HepG2 (cell line): ENCODE data around the gene KCNMB2. TPM values are rescaled to one million over a fixed set of nuclear protein-coding genes. Genes with fewer than 3 reads are reported as not detected.

ENCODE experiments used
- ATAC-seq: fragments of 200-7000 bp; cut with Tn5 transposase; 3 replicates; pipeline ENCODE4 v1.9.1; 2020; ENCODE audit warnings: mild to moderate bottlenecking, moderate library complexity
- BruUV-seq: library from RNA; stranded (reverse); fragments of 400-500 nt; replicated peaks from 2 replicates; lab custom pipeline; 2021; lab: Mats Ljungman, UMichigan
- CTCF ChIA-PET: fragments of 300-600 bp; formaldehyde crosslinking; extraction: SDS; loops from one replicate; lab custom pipeline; 2021; ENCODE audit warnings: low total read pairs, inconsistent platforms, low intra/inter-chr PET ratio; lab: Yijun Ruan, JAX
- POLR2A ChIA-PET: fragments of 350-600 bp; sonication (Branson Sonifier 250); formaldehyde crosslinking; loops from one replicate; lab custom pipeline; 2020; ENCODE audit warnings: antibody characterized with exemption, inconsistent platforms; lab: Yijun Ruan, JAX
- DNase-seq: peaks from one replicate; pipeline ENCODE4 v3.0.0-alpha.2; 2015; ENCODE audit warnings: low spot score
- FAIRE-seq: peaks from 3 replicates; lab custom pipeline; 2011; peaks lifted over from hg19 to GRCh38; lab: Jason Lieb, UNC
- H2AFZ ChIP-seq: one replicate; pipeline ENCODE4 v1.6.1; 2011; ENCODE audit warnings: low read length, inconsistent platforms
- H3K27ac ChIP-seq: fragments of 300-600 bp; 3 replicates; pipeline ENCODE4 v1.8.0; 2011; ENCODE audit warnings: mixed run types, mild to moderate bottlenecking, mixed read lengths, low read length, inconsistent platforms; ENCODE audit not compliant: insufficient read depth; ENCODE audit errors: extremely low read length
- H3K27me3 ChIP-seq, 2 experiments: fragments of 200-600 bp in 1 of 2; 2 replicates in 1 of 2; 3 replicates in 1 of 2; pipeline versions ENCODE4 v1.6.0 to v1.8.0; 2011; ENCODE audit warnings: low read length in 2 of 2, mild to moderate bottlenecking in 2 of 2, moderate library complexity in 2 of 2, inconsistent platforms in 1 of 2; ENCODE audit not compliant: insufficient read depth in 2 of 2, control insufficient read depth in 1 of 2
- H3K36me3 ChIP-seq, 2 experiments: fragments of 200-600 bp in 1 of 2; replicated peaks in 1 of 2; 2 replicates in 1 of 2; 3 replicates in 1 of 2; pipeline versions ENCODE4 v1.5.1 to v1.8.0; 2011; ENCODE audit warnings: low read length in 2 of 2, inconsistent platforms in 1 of 2; ENCODE audit not compliant: insufficient read depth in 2 of 2, control insufficient read depth in 1 of 2
- H3K4me1 ChIP-seq: 2 replicates; pipeline ENCODE4 v1.5.1; 2012; ENCODE audit warnings: low read length, inconsistent platforms; ENCODE audit not compliant: insufficient read depth
- H3K4me2 ChIP-seq: 2 replicates; pipeline ENCODE4 v1.6.0; 2011; ENCODE audit warnings: low read depth, low read length, inconsistent platforms
- H3K4me3 ChIP-seq, 3 experiments: fragments of 200-600 bp in 1 of 3; sonication (generic), shearing (Covaris generic) in 1 of 3; replicated peaks in 1 of 3; 2 replicates each; pipeline ENCODE4 v1.5.1; 2011 to 2016; ENCODE audit warnings: low read length in 3 of 3, inconsistent platforms in 2 of 3, low read depth in 2 of 3, mild to moderate bottlenecking in 2 of 3, control low read depth in 1 of 3, mixed read lengths in 1 of 3; ENCODE audit not compliant: insufficient read depth in 1 of 3
- H3K79me2 ChIP-seq: one replicate; pipeline ENCODE4 v1.6.1; 2011; ENCODE audit warnings: low read length, inconsistent platforms; ENCODE audit not compliant: insufficient read depth
- H3K9ac ChIP-seq: 2 replicates; pipeline ENCODE4 v1.6.0; 2011; ENCODE audit warnings: mild to moderate bottlenecking, low read depth, low read length, inconsistent platforms; ENCODE audit not compliant: insufficient read depth
- H3K9me3 ChIP-seq: 2 replicates; pipeline ENCODE4 v1.5.1; 2012; ENCODE audit warnings: mild to moderate bottlenecking, low read length
- H4K20me1 ChIP-seq: 2 replicates; pipeline ENCODE4 v1.6.0; 2011; ENCODE audit warnings: inconsistent platforms, mild to moderate bottlenecking, low read length, moderate library complexity; ENCODE audit not compliant: insufficient read depth
- DNMT1 ChIP-seq: sonication (generic); formaldehyde crosslinking; IDR thresholded peaks from 2 replicates; pipeline ENCODE4 v1.5.1; 2020; ENCODE audit warnings: mild to moderate bottlenecking, missing genetic modification reagents
- FOXA3 ChIP-seq: IDR thresholded peaks from 2 replicates; pipeline ENCODE4 v1.6.1; 2016; ENCODE audit warnings: missing genetic modification reagents, missing compliant biosample characterization
- NCOA5 ChIP-seq: sonication (generic); formaldehyde crosslinking; IDR thresholded peaks from 2 replicates; pipeline ENCODE4 v1.4.0; 2020; ENCODE audit warnings: missing genetic modification reagents
- SIX1 ChIP-seq: sonication (generic); formaldehyde crosslinking; IDR thresholded peaks from 2 replicates; pipeline ENCODE4 v1.4.0; 2020; ENCODE audit warnings: missing genetic modification reagents, borderline replicate concordance
- SP5 ChIP-seq: IDR thresholded peaks from 2 replicates; pipeline ENCODE4 v1.6.1; 2016; ENCODE audit warnings: low read depth, borderline replicate concordance
- THAP11 ChIP-seq: IDR thresholded peaks from 2 replicates; pipeline ENCODE4 v1.6.1; 2016; ENCODE audit warnings: missing biosample characterization, missing genetic modification reagents
- ZNF230 ChIP-seq: sonication (generic); formaldehyde crosslinking; IDR thresholded peaks from 2 replicates; pipeline ENCODE4 v1.4.0; 2020; ENCODE audit warnings: mild to moderate bottlenecking, missing genetic modification reagents
- ZNF282 ChIP-seq: fragments of 450-650 bp; IDR thresholded peaks from 2 replicates; pipeline ENCODE4 v1.6.1; 2018; ENCODE audit not compliant: partially characterized antibody
- WGBS: methylation state at CpG from one replicate; pipeline ENCODE4 v1.1.6; 2017; ENCODE audit warnings: low lambda C conversion rate; 5-methylcytosine and 5-hydroxymethylcytosine counted together
- in situ Hi-C: cut with HindIII; loops from 2 replicates; pipeline ENCODE4 v1.10.0; 2017; ENCODE audit warnings: low pct_unique_long_range_greater_than_20kb; ENCODE audit not compliant: extremely low pct_ligation_motif_present
- intact Hi-C: fragments of 100-400 bp; cut with micrococcal nuclease; formaldehyde crosslinking; loops from one replicate; pipeline ENCODE4 v1.10.0; 2022; ENCODE audit not compliant: unreplicated experiment
- polyA plus RNA-seq, 8 experiments: library from polyadenylated mRNA; depleted of rRNA in 3 of 8; stranded (reverse) in 7 of 8; unstranded in 1 of 8; fragments of >200 nt; fragmentation: Illumina TruSeq in 4 of 8; extraction: Trizol in 4 of 8; gene quantifications; 2 replicates each; pipeline versions ENCODE4 v1.2.1 to v1.2.3, GENCODE V29; 2011 to 2016; ENCODE audit warnings: low read depth in 4 of 8, missing spikeins in 1 of 8, mixed read lengths in 1 of 8; ENCODE audit not compliant: insufficient read depth in 1 of 8
- total RNA-seq, 5 experiments: library from RNA; depleted of rRNA; stranded (reverse); fragments of >200 nt; fragmentation: Illumina TruSeq; extraction: Trizol; gene quantifications; 2 replicates each; pipeline ENCODE4 v1.2.3, GENCODE V29; 2016; ENCODE audit warnings: low read depth in 1 of 5
- TF ChIP-seq, protein P1 (sequence below): sonication (generic); formaldehyde crosslinking; IDR thresholded peaks from 2 replicates; pipeline ENCODE4 v1.4.0; 2020; ENCODE audit warnings: mild to moderate bottlenecking, missing genetic modification reagents
- TF ChIP-seq, protein P2 (sequence below): sonication (generic); formaldehyde crosslinking; IDR thresholded peaks from 2 replicates; pipeline ENCODE4 v1.4.0; 2020; ENCODE audit warnings: mild to moderate bottlenecking, missing genetic modification reagents
- TF ChIP-seq, protein P3 (sequence below): sonication (generic); formaldehyde crosslinking; IDR thresholded peaks from 2 replicates; pipeline ENCODE4 v1.9.0; 2022; ENCODE audit warnings: low read depth, missing genetic modification reagents
- TF ChIP-seq, protein P4 (sequence below): sonication (generic); formaldehyde crosslinking; IDR thresholded peaks from 2 replicates; pipeline ENCODE4 v1.4.0; 2020; ENCODE audit warnings: mild to moderate bottlenecking, low read depth, missing genetic modification reagents
- TF ChIP-seq, protein P5 (sequence below): sonication (generic); formaldehyde crosslinking; IDR thresholded peaks from 2 replicates; pipeline ENCODE4 v1.4.0; 2020; ENCODE audit warnings: missing genetic modification reagents

Gene KCNMB2
- total and polyA plus RNA-seq, 2 of the 13 experiments (the other 11 are each of a cell fraction or from before 2014, with no cell fraction given) = not detected

DNA sequence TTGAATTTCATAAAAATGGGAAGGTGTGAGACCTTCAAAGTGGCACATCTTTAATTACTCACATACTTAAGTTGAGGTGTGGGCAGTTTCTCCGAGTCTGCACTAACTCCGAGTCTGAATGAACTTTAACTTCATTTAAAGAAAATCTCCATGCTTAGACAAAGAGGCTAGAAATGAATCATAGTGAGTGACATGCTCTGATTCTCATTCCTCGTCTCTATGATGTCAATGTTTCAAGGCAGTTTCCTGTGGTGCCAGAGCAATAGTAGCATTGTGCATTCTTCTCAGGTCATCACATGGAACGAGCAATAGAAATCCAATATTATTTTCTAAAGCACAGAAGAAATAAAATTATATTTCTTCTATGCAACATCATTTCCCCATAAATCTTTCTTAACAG, 224.8 kb downstream of the KCNMB2 start:
- intact Hi-C loops (loop anchor here (10.0 kb wide), 1 partner anchor 326 kb away; no protein-coding TSS in a partner anchor), in situ Hi-C loops (no loop called here)
- ChIA-PET CTCF (no interaction called here), POLR2A (no interaction called here)
- Histone ChIP-seq H3K36me3 (no peaks in the 10 kb centered on the region), H3K9ac (no peak overlapping the region), H2AFZ (no peak overlapping the region), H3K79me2 (no peaks in the 10 kb centered on the region), H3K4me2 (no peak overlapping the region), H3K4me1 (no peaks in the 10 kb centered on the region), H3K27ac (no peak overlapping the region), H3K4me3 (no peak overlapping the region), H3K27me3 (no peaks in the 10 kb centered on the region), H3K9me3 (no peaks in the 10 kb centered on the region), H4K20me1 (no peaks in the 10 kb centered on the region)
- WGBS = 0% methylated on average over 4 of the region's 4 CpGs
- DNase-seq = no peak
- BruUV-seq = no TSS peak
- FAIRE-seq = no peak
- ATAC-seq = no peak
- TF ChIP-seq DNMT1 (no peak), THAP11 (CRISPR knock-in tag) (no peak), NCOA5 (no peak), ZNF282 (no peak), SIX1 (CRISPR knock-in tag) (no peak), ZNF230 (CRISPR knock-in tag) (no peak), SP5 (CRISPR knock-in tag) (no peak), FOXA3 (CRISPR knock-in tag) (no peak)
- TF ChIP-seq, protein P1, sequence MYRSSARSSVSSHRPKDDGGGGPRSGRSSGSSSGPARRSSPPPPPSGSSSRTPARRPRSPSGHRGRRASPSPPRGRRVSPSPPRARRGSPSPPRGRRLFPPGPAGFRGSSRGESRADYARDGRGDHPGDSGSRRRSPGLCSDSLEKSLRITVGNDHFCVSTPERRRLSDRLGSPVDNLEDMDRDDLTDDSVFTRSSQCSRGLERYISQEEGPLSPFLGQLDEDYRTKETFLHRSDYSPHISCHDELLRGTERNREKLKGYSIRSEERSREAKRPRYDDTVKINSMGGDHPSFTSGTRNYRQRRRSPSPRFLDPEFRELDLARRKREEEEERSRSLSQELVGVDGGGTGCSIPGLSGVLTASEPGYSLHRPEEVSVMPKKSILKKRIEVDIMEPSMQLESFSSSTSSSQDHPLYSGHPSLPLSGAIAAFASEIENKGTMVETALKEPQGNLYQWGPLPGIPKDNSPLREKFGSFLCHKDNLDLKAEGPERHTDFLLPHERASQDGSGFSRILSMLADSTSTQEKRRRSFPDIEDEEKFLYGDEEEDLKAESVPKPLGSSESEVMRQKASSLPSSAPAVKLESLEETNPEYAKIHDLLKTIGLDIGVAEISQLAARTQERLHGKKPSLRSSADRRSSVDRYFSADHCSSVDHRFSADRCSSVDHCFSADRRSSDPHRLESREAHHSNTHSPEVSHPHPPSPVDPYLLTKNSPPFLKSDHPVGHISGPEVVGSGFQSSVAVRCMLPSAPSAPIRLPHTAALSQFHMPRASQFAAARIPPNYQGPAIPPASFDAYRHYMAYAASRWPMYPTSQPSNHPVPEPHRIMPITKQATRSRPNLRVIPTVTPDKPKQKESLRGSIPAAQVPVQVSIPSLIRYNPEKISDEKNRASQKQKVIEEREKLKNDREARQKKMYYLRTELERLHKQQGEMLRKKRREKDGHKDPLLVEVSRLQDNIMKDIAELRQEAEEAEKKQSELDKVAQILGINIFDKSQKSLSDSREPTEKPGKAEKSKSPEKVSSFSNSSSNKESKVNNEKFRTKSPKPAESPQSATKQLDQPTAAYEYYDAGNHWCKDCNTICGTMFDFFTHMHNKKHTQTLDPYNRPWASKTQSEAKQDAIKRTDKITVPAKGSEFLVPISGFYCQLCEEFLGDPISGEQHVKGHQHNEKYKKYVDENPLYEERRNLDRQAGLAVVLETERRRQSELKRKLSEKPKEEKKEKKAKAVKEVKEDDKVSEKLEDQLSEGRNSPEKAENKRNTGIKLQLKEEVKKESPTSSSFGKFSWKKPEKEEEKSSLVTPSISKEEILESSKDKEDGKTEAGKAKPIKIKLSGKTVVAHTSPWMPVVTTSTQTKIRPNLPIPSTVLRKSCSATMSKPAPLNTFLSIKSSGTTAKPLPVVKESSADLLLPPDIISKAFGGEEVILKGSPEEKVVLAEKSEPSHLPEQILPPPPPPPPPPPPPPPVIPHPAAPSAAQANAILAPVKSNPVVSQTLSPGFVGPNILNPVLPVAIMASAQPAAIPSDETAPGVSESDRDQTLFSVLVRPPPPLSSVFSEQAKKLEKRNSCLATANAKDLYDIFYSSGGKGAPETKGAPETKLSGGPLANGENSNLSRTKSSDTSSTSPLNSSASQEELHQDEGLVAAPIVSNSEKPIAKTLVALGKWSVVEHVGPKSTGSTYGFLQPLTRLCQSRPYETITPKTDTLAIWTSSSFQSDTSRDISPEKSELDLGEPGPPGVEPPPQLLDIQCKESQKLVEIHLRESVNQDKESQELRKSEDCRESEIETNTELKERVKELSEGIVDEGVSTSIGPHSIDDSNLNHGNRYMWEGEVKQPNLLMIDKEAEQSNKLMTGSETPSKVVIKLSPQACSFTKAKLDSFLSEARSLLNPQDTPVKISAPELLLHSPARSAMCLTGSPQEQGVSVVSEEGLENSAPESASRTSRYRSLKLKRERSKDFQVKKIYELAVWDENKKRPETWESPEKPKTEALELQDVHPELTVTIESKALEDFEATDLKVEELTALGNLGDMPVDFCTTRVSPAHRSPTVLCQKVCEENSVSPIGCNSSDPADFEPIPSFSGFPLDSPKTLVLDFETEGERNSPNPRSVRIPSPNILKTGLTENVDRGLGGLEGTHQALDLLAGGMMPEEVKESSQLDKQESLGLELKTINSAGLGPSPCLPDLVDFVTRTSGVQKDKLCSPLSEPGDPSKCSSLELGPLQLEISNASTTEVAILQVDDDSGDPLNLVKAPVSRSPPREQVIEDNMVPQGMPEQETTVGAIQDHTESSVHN (CRISPR knock-in tag) = no peak
- TF ChIP-seq, protein P2, sequence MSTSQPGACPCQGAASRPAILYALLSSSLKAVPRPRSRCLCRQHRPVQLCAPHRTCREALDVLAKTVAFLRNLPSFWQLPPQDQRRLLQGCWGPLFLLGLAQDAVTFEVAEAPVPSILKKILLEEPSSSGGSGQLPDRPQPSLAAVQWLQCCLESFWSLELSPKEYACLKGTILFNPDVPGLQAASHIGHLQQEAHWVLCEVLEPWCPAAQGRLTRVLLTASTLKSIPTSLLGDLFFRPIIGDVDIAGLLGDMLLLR (CRISPR knock-in tag) = no peak
- TF ChIP-seq, protein P3, sequence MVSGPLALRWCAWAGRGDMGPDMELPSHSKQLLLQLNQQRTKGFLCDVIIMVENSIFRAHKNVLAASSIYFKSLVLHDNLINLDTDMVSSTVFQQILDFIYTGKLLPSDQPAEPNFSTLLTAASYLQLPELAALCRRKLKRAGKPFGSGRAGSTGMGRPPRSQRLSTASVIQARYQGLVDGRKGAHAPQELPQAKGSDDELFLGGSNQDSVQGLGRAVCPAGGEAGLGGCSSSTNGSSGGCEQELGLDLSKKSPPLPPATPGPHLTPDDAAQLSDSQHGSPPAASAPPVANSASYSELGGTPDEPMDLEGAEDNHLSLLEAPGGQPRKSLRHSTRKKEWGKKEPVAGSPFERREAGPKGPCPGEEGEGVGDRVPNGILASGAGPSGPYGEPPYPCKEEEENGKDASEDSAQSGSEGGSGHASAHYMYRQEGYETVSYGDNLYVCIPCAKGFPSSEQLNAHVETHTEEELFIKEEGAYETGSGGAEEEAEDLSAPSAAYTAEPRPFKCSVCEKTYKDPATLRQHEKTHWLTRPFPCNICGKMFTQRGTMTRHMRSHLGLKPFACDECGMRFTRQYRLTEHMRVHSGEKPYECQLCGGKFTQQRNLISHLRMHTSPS (CRISPR knock-in tag) = no peak
- TF ChIP-seq, protein P4, sequence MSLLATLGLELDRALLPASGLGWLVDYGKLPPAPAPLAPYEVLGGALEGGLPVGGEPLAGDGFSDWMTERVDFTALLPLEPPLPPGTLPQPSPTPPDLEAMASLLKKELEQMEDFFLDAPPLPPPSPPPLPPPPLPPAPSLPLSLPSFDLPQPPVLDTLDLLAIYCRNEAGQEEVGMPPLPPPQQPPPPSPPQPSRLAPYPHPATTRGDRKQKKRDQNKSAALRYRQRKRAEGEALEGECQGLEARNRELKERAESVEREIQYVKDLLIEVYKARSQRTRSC (CRISPR knock-in tag) = no peak
- TF ChIP-seq, protein P5, sequence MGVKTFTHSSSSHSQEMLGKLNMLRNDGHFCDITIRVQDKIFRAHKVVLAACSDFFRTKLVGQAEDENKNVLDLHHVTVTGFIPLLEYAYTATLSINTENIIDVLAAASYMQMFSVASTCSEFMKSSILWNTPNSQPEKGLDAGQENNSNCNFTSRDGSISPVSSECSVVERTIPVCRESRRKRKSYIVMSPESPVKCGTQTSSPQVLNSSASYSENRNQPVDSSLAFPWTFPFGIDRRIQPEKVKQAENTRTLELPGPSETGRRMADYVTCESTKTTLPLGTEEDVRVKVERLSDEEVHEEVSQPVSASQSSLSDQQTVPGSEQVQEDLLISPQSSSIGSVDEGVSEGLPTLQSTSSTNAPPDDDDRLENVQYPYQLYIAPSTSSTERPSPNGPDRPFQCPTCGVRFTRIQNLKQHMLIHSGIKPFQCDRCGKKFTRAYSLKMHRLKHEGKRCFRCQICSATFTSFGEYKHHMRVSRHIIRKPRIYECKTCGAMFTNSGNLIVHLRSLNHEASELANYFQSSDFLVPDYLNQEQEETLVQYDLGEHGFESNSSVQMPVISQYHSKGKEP (CRISPR knock-in tag) = no peak
